NB4 (cell line): ENCODE data around the gene TXNRD2.
A peak's percentile ranks its signal among the peaks of the same experiment; 100 is the strongest.
"Not testable (repeated sequence)": the region's sequence is repeated elsewhere in the genome, so short reads cannot be mapped to it uniquely, and the experiment has no call there.

Experiments used
- DNase-seq: peaks from one replicate; pipeline ENCODE4 v3.0.0; 2010; ENCODE audit warnings: low read depth
- H3K4me3 ChIP-seq: one replicate; pipeline ENCODE4 v1.5.1; 2011; ENCODE audit warnings: mild to moderate bottlenecking, low read depth, low read length, moderate library complexity
- MYC ChIP-seq: IDR thresholded peaks from 2 replicates; pipeline ENCODE4 v1.6.1; 2011; ENCODE audit warnings: low read depth, low read length
- POLR2A ChIP-seq: IDR thresholded peaks from 2 replicates; pipeline ENCODE4 v1.6.1; 2011; ENCODE audit warnings: mild to moderate bottlenecking; ENCODE audit not compliant: insufficient read length; ENCODE audit errors: extremely low read depth
- TF ChIP-seq, protein P1 (sequence below): IDR thresholded peaks from 2 replicates; pipeline ENCODE4 v1.6.1; 2011; ENCODE audit warnings: low read depth, low read length
- TF ChIP-seq, protein P2 (sequence below): IDR thresholded peaks from one replicate; pipeline ENCODE4 v1.5.1; 2012; ENCODE audit warnings: low read depth, low read length

The TXNRD2 gene

DNA sequence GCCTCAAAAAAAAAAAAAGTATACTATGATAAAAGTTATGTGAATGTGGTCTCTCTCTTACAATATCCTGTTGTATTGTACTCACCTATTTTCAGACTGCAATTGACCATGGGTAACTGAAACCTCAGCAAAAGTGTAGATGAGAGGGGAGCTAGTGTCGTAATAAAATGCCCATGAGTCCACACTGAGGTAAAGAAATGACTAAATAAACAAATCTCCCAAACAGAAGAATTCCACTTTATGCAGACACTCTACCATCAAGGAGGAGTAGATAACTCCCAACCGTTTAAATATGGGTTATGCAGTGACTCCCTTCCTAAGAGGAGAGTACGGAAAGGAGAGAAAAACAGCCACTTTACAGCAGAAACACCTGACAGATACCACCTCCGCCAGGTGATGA is 101.6 kb downstream of the TXNRD2 start:
- TF ChIP-seq, protein P1, sequence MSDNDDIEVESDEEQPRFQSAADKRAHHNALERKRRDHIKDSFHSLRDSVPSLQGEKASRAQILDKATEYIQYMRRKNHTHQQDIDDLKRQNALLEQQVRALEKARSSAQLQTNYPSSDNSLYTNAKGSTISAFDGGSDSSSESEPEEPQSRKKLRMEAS = no peak
- TF ChIP-seq POLR2A (no peak), MYC (no peak)
- TF ChIP-seq, protein P2, sequence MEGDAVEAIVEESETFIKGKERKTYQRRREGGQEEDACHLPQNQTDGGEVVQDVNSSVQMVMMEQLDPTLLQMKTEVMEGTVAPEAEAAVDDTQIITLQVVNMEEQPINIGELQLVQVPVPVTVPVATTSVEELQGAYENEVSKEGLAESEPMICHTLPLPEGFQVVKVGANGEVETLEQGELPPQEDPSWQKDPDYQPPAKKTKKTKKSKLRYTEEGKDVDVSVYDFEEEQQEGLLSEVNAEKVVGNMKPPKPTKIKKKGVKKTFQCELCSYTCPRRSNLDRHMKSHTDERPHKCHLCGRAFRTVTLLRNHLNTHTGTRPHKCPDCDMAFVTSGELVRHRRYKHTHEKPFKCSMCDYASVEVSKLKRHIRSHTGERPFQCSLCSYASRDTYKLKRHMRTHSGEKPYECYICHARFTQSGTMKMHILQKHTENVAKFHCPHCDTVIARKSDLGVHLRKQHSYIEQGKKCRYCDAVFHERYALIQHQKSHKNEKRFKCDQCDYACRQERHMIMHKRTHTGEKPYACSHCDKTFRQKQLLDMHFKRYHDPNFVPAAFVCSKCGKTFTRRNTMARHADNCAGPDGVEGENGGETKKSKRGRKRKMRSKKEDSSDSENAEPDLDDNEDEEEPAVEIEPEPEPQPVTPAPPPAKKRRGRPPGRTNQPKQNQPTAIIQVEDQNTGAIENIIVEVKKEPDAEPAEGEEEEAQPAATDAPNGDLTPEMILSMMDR = no peak
- DNase-seq = no peak
- no peak overlapping the region for H3K4me3 ChIP-seq

DNA sequence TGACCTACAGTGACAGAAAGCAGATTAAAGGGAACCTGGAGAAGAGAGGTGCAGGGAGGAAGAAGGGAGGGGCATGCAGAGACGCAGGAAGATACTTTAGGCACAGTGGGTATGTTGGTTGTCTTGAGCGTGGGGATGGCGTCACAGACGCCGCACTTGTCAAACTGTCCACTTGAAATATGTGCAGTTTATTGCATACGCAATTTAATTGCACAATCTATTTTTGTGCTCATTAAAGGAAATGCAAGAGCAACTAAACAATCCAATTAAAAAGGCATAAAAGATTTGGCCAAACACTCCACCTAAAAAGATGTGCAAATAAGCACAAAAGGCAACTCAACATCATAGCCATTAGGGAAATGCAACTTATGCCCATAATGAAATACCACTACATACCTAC is 103.7 kb downstream of the TXNRD2 start:
- DNase-seq = no peak
- H3K4me3 ChIP-seq = no peak overlapping the region
- TF ChIP-seq, protein P1 = no peak
- TF ChIP-seq, protein P2 = no peak
- TF ChIP-seq MYC = no peak
- no peak for TF ChIP-seq POLR2A

DNA sequence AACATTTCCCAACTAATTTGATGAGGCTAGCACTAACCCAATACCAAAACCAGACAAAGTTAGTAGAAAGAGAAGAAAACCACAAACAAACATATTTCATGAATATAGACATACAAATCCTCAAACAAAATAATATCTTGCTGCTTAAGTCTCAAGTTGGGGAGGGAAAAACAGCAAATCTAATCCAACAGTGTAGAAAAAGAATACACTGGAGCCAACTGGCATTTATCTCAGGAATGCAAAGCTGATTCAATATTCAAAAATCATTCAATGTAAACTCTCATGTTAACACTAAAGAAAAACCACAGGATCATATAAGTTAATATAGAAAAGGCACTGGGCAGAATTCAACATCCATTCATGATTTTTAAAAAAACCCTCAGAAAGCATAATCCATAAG is 105.1 kb downstream of the TXNRD2 start:
- H3K4me3 ChIP-seq = no peak overlapping the region
- TF ChIP-seq, protein P2 = no peak
- TF ChIP-seq MYC (no peak), POLR2A (no peak)
- TF ChIP-seq, protein P1 = no peak
- no peak for DNase-seq

DNA sequence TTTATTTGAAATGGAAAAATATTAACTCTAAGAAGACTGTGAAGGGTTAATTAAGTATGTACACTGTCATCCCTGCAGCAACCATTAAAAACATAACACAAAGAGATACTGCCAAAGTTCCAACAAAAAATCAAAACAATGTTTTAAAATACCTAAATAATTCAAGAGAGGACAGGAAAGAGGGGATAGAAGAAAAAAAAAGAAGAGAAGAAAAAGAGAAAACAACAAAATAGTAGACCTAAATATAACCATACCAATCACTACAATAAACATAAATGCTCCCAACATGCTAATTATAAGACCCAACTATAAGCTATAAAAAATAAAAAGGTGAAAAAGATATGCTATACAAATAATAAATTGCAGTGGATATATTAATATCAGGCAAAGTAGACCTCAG is 107.0 kb downstream of the TXNRD2 start:
- TF ChIP-seq, protein P2 = no peak
- TF ChIP-seq, protein P1 = no peak
- no peak for TF ChIP-seq MYC
- no peak for DNase-seq
- no peak overlapping the region for H3K4me3 ChIP-seq

DNA sequence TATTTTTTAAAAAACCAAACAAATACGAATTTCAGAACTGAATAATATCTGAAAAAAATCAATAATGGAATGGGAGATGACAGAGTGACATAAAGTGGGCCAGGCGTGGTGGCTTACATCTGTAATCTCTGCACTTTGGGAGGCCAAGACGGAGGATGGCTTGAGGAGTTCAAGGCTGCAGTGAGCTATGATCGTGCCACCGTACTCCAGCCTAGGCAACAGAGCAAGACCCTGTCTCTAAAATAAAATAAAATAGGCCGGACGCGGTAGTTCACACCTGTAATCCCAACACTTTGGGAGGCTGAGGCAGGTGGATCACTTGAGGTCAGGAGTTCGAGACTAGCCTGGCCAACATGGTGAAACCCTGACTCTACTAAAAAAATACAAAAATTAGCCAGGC is 108.3 kb downstream of the TXNRD2 start:
- not testable (repeated sequence) for H3K4me3 ChIP-seq, DNase-seq

DNA sequence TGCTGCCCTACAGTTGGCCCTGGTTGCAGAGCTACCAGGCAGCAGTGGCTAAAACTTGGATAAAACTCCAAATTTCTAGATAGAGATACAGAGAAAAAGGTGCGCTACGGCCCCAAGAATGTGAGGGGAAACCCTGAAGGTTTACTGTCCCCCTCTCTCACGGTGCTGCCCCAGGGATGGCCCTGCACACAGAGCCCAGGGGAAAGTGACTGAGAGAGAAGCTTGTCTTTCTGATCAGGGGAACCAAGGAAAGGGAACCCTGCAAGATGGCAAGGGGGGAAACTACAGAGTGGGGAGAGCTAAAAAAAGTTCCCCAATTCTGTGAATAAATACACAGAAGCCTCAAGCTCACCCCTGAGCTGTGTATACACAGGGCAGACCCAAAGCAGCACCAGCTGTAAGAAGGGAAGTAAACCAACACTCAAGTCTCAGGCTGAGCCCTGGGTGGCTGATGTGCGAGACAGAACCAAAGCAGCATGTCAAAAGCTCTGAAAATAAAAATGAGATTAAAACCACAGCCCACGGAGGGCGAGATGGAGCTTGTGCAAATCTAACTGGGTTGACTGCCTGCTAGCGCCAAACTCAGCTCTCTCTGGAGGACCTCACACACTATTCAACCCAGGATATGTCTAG is 109.0 kb downstream of the TXNRD2 start:
- no peak for TF ChIP-seq POLR2A
- TF ChIP-seq, protein P2 = no peak
- TF ChIP-seq, protein P1 = no peak
- TF ChIP-seq MYC = no peak
- DNase-seq = peak; percentile 31
- no peak overlapping the region for H3K4me3 ChIP-seq

DNA sequence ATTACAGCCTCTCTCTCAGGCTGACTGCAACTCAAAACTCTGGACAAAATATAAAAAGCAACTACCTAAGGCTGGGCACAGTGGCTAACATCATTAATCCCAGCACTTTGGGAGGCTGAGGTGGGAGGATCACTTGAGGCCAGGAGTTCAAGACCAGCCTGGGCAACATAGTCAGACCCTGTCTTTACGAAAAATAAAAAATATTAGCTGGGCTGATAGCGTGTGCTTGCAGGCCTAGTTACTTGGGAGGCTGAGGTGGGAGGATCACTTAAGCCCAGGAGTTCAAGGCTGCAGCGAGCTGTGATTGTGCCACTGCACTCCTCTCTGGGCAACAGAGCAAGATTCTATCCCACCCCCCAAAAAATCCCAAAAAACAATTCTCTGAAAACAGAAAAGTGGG is 109.6 kb downstream of the TXNRD2 start:
- DNase-seq, H3K4me3 ChIP-seq: not testable (repeated sequence)
